OCI-LY7 (cell line): ENCODE results near the gene MACROD2. TPM values are rescaled to one million over a fixed set of nuclear protein-coding genes. Genes with fewer than 3 reads are reported as not detected.

Source experiments
- BruUV-seq: library from RNA; stranded (reverse); fragments of 400-500 nt; replicated peaks from 2 replicates; lab custom pipeline; 2021; lab: Mats Ljungman, UMichigan
- CTCF ChIA-PET: fragments of 300-600 bp; sonication (Branson Sonifier 250); formaldehyde crosslinking; loops from one replicate; lab custom pipeline; 2022; ENCODE audit warnings: antibody characterized with exemption; ENCODE audit not compliant: unreplicated experiment; lab: Charles Lee
- POLR2A ChIA-PET: fragments of 300-600 bp; sonication (Branson Sonifier 250); formaldehyde crosslinking; loops from one replicate; lab custom pipeline; 2022; ENCODE audit warnings: antibody characterized with exemption; lab: Charles Lee
- DNase-seq: peaks from one replicate; pipeline ENCODE4 v3.0.0-alpha.2; 2015; ENCODE audit warnings: low spot score
- H2AFZ ChIP-seq: fragments of 200-600 bp; sonication (generic), shearing (Covaris generic); 2 replicates; pipeline ENCODE4 v1.6.1; 2014; ENCODE audit warnings: mild to moderate bottlenecking, antibody characterized with exemption, low read length, moderate library complexity
- H3K27ac ChIP-seq: fragments of 200-600 bp; sonication (generic); 2 replicates; pipeline ENCODE4 v1.5.1; 2014; ENCODE audit warnings: mixed run types, low read depth, mild to moderate bottlenecking, moderate library complexity, low read length, inconsistent platforms; ENCODE audit not compliant: poor library complexity, severe bottlenecking
- H3K36me3 ChIP-seq: fragments of 200-600 bp; sonication (generic); 2 replicates; pipeline ENCODE4 v1.6.1; 2014; ENCODE audit warnings: mild to moderate bottlenecking, antibody characterized with exemption, low read length, moderate library complexity, mixed read lengths; ENCODE audit not compliant: insufficient read depth
- H3K4me1 ChIP-seq: fragments of 200-600 bp; sonication (generic); 2 replicates; pipeline ENCODE4 v1.5.1; 2014; ENCODE audit warnings: mild to moderate bottlenecking, low read length; ENCODE audit not compliant: insufficient read depth, poor library complexity, severe bottlenecking
- H3K4me2 ChIP-seq: fragments of 200-600 bp; sonication (generic); 2 replicates; pipeline ENCODE4 v1.6.1; 2014; ENCODE audit warnings: mild to moderate bottlenecking, low read length
- H3K4me3 ChIP-seq: fragments of 200-600 bp; sonication (generic); 2 replicates; pipeline ENCODE4 v1.5.1; 2014; ENCODE audit warnings: mild to moderate bottlenecking, low read depth, low read length; ENCODE audit not compliant: poor library complexity, severe bottlenecking
- H3K79me2 ChIP-seq: fragments of 200-600 bp; sonication (generic); 2 replicates; pipeline ENCODE4 v1.6.1; 2016; ENCODE audit warnings: low read depth, mild to moderate bottlenecking, low read length, moderate library complexity, mixed read lengths; ENCODE audit not compliant: insufficient read depth
- H3K9me2 ChIP-seq: fragments of 200-600 bp; sonication (generic); 2 replicates; pipeline ENCODE4 v1.6.1; 2016; ENCODE audit warnings: mild to moderate bottlenecking, low read length, mixed read lengths; ENCODE audit not compliant: insufficient read depth
- H3K9me3 ChIP-seq: fragments of 200-600 bp; sonication (generic); 2 replicates; pipeline ENCODE4 v1.6.1; 2014; ENCODE audit warnings: mild to moderate bottlenecking, mixed run types, low read length, mixed read lengths
- H4K20me1 ChIP-seq: fragments of 200-600 bp; sonication (generic); 2 replicates; pipeline ENCODE4 v1.6.1; 2014; ENCODE audit warnings: mild to moderate bottlenecking, antibody characterized with exemption, low read length, moderate library complexity, mixed read lengths; ENCODE audit not compliant: insufficient read depth
- EZH2phosphoT487 ChIP-seq: fragments of 200-600 bp; sonication (generic); IDR thresholded peaks from 2 replicates; pipeline ENCODE4 v1.6.1; 2018; ENCODE audit warnings: low read depth, borderline replicate concordance, mild to moderate bottlenecking, mixed run types, antibody characterized with exemption, low read length, moderate library complexity, mixed read lengths
- intact Hi-C: fragments of 100-400 bp; cut with micrococcal nuclease; formaldehyde crosslinking; loops from one replicate; pipeline ENCODE4 v1.10.0; 2022; ENCODE audit not compliant: unreplicated experiment
- total RNA-seq, 2 experiments: library from RNA; depleted of rRNA in 1 of 2; stranded (reverse); fragments of >200 nt in 1 of 2; shearing (Covaris generic) in 1 of 2; gene quantifications; 2 replicates each; pipeline ENCODE4 v1.2.3, GENCODE V29; 2014 to 2022
- TF ChIP-seq, protein P1 (sequence below): fragments of 200-600 bp; sonication (generic); conservative IDR thresholded peaks from 2 replicates; pipeline ENCODE4 v1.5.1; 2014; ENCODE audit warnings: mild to moderate bottlenecking, antibody characterized with exemption, low read length, moderate library complexity, mixed read lengths

The MACROD2 gene
- total RNA-seq, 2 experiments from 2014 or later = 0.09 to 4.5 TPM

DNA sequence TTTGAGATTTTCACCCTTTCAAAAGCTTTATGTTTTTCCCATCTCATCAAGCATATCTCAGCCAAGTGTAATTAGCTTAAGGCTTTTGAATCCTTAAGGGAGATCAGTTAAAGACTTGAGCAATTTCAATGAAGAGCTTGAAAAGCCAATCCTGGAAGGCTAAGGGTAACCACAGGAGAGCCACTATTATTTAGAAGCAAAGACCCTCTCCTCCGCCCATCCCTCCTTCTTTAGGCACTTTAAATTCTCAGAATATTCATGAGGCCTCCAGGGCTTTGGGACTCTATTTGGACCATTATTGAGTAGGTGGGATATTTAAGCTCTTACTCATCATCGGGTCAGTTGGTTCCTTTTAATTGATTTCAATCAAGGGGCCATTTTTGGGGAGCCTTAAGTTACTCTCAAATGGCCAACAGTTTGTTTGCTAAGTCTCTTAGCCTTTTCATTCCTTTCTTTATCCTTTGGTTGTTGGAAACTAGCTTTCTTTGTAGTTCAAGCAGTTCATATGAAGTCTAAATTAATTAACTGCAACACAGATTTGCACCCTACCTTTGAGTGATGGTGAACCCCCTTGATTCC is 2010.7 kb downstream of the MACROD2 start:
- no TSS peak for BruUV-seq
- intact Hi-C loops = no loop called here
- no peaks in the 10 kb centered on the region for H3K9me2 ChIP-seq
- H3K4me1 ChIP-seq = peaks cover 7% of the 10 kb centered on the region
- H4K20me1 ChIP-seq = no peaks in the 10 kb centered on the region
- ChIA-PET POLR2A (interaction anchor here (0.7 to 1.6 kb wide), 5 partner anchors 18 to 204 kb away, joined by 3 to 4 read pairs (median 3); no protein-coding TSS in a partner anchor), CTCF (interaction anchor here (0.8 kb wide), 1 partner anchor 37 kb away, joined by 3 read pairs; no protein-coding TSS in a partner anchor)
- H3K79me2 ChIP-seq = no peaks in the 10 kb centered on the region
- H3K36me3 ChIP-seq = no peaks in the 10 kb centered on the region
- H3K27ac ChIP-seq = no peak overlapping the region
- H3K9me3 ChIP-seq = no peaks in the 10 kb centered on the region
- H3K4me3 ChIP-seq = no peak overlapping the region
- no peak overlapping the region for H2AFZ ChIP-seq
- TF ChIP-seq EZH2phosphoT487 = no peak
- no peak overlapping the region for H3K4me2 ChIP-seq
- DNase-seq = no peak

DNA sequence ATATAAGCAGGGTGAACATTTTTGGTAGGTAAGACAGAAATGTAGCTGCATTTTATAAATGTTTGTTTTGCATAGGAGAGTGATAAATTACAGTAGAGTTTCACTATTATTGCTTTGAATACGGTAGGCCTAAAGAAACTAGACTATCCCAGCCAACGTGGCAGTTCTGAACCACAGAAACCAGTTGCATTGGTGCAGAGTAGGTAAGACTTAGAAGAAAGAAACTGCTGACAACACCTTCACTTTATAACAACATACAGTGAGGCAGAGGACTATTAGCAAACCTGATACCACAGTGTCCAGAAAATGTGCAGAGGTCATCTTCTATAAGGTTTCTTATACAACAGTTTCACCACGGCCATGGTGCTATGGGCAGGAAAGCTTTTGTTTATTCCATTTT is 2011.8 kb downstream of the MACROD2 start:
- intact Hi-C loops = no loop called here
- no TSS peak for BruUV-seq
- H2AFZ ChIP-seq = peak overlapping the region; percentile 16; the same call in 1 of the 2 replicates
- H3K9me2 ChIP-seq = no peaks in the 10 kb centered on the region
- TF ChIP-seq EZH2phosphoT487 = no peak
- TF ChIP-seq, protein P1, sequence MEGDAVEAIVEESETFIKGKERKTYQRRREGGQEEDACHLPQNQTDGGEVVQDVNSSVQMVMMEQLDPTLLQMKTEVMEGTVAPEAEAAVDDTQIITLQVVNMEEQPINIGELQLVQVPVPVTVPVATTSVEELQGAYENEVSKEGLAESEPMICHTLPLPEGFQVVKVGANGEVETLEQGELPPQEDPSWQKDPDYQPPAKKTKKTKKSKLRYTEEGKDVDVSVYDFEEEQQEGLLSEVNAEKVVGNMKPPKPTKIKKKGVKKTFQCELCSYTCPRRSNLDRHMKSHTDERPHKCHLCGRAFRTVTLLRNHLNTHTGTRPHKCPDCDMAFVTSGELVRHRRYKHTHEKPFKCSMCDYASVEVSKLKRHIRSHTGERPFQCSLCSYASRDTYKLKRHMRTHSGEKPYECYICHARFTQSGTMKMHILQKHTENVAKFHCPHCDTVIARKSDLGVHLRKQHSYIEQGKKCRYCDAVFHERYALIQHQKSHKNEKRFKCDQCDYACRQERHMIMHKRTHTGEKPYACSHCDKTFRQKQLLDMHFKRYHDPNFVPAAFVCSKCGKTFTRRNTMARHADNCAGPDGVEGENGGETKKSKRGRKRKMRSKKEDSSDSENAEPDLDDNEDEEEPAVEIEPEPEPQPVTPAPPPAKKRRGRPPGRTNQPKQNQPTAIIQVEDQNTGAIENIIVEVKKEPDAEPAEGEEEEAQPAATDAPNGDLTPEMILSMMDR = no peak
- no peak overlapping the region for H3K4me3 ChIP-seq
- no peaks in the 10 kb centered on the region for H3K9me3 ChIP-seq
- H3K79me2 ChIP-seq = no peaks in the 10 kb centered on the region
- no peaks in the 10 kb centered on the region for H3K36me3 ChIP-seq
- ChIA-PET POLR2A (interaction anchor here (1.6 kb wide), 1 partner anchor 150 kb away, joined by 3 read pairs; no protein-coding TSS in a partner anchor), CTCF (no interaction called here)
- no peaks in the 10 kb centered on the region for H4K20me1 ChIP-seq
- DNase-seq = no peak
- peaks cover 7% of the 10 kb centered on the region for H3K4me1 ChIP-seq
- H3K4me2 ChIP-seq = no peak overlapping the region
- no peak overlapping the region for H3K27ac ChIP-seq

DNA sequence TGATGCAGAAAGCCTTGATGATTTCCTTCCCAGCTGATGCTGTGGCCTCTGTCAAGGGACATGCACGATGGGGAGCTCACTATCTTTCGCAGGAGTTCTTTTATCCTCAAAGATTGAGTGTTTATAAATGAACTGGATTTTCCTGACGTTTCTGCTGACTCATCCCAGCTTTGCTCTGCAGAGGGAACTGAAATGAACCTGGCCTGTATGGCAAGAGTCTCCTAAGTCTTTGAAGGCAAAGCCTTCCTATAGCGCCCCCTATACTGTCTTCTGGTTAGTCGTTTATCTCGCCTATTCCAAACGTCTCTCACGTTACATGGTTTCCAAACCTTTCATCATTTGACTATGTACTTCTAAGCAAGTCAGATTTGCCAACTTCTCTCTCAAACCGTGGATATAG is 2012.6 kb downstream of the MACROD2 start:
- no peak for TF ChIP-seq EZH2phosphoT487
- TF ChIP-seq, protein P1 = peak; percentile 55
- POLR2A ChIA-PET = interaction anchor here (2.6 kb wide), 1 partner anchor 14 kb away, joined by 6 read pairs; no protein-coding TSS in a partner anchor
- H3K4me1 ChIP-seq = peaks cover 7% of the 10 kb centered on the region
- no peak for DNase-seq
- H3K79me2 ChIP-seq = no peaks in the 10 kb centered on the region
- no peaks in the 10 kb centered on the region for H3K9me2 ChIP-seq
- no peak overlapping the region for H2AFZ ChIP-seq
- BruUV-seq = no TSS peak
- no peaks in the 10 kb centered on the region for H3K36me3 ChIP-seq
- H3K4me2 ChIP-seq = no peak overlapping the region
- no peaks in the 10 kb centered on the region for H3K9me3 ChIP-seq
- H4K20me1 ChIP-seq = no peaks in the 10 kb centered on the region
- intact Hi-C loops = no loop called here
- CTCF ChIA-PET = no interaction called here
- no peak overlapping the region for H3K4me3 ChIP-seq
- H3K27ac ChIP-seq = no peak overlapping the region
